HepG2 (cell line): ENCODE measurements around the gene MNT. TPM values are rescaled to one million over a fixed set of nuclear protein-coding genes. Genes with fewer than 3 reads are reported as not detected.
A peak's percentile ranks its signal among the peaks of the same experiment; 100 is the strongest.

Experiments used
- MLX ChIP-seq: IDR thresholded peaks from 2 replicates; pipeline ENCODE4 v1.6.1; 2016
- MXI1 ChIP-seq: IDR thresholded peaks from 3 replicates; pipeline ENCODE4 v1.6.1; 2012; ENCODE audit warnings: low read depth, low read length, inconsistent platforms, borderline replicate concordance
- SP1 ChIP-seq, 2 experiments: fragments of 450-650 bp in 1 of 2; sonication (generic) in 1 of 2; formaldehyde crosslinking in 1 of 2; IDR thresholded peaks; 2 replicates each; pipeline versions ENCODE4 v1.4.0 to v1.6.1; 2016 to 2020; ENCODE audit warnings: missing genetic modification reagents in 1 of 2
- STAT5B ChIP-seq: sonication (generic); formaldehyde crosslinking; IDR thresholded peaks from 2 replicates; pipeline ENCODE4 v1.4.0; 2020; ENCODE audit warnings: missing genetic modification reagents
- TAF15 ChIP-seq: fragments of 200-400 bp; formaldehyde crosslinking; IDR thresholded peaks from one replicate; pipeline ENCODE4 v1.6.1; 2018; ENCODE audit warnings: mild to moderate bottlenecking, low read depth, low read length; ENCODE audit not compliant: poor library complexity, severe bottlenecking
- TCF7L2 ChIP-seq: IDR thresholded peaks from 2 replicates; pipeline ENCODE4 v1.6.1; 2011; ENCODE audit warnings: mild to moderate bottlenecking, low read depth, low read length, moderate library complexity
- ZBTB21 ChIP-seq: sonication (generic); formaldehyde crosslinking; IDR thresholded peaks from 2 replicates; pipeline ENCODE4 v1.4.0; 2020; ENCODE audit warnings: missing genetic modification reagents
- ZGPAT ChIP-seq: IDR thresholded peaks from 2 replicates; pipeline ENCODE4 v1.6.1; 2016; ENCODE audit warnings: mild to moderate bottlenecking
- ZKSCAN1 ChIP-seq: fragments of 150-350 bp; IDR thresholded peaks from 2 replicates; pipeline ENCODE4 v1.6.1; 2014; ENCODE audit warnings: low read length
- ZNF136 ChIP-seq: sonication (generic); formaldehyde crosslinking; IDR thresholded peaks from 2 replicates; pipeline ENCODE4 v1.8.1; 2022; ENCODE audit warnings: low read depth, mild to moderate bottlenecking, moderate library complexity, missing genetic modification reagents
- ZNF143 ChIP-seq: sonication (generic); formaldehyde crosslinking; IDR thresholded peaks from 2 replicates; pipeline ENCODE4 v1.4.0; 2020; ENCODE audit warnings: missing genetic modification reagents
- ZNF326 ChIP-seq: sonication (generic); formaldehyde crosslinking; IDR thresholded peaks from 2 replicates; pipeline ENCODE4 v1.4.0; 2020; ENCODE audit warnings: missing genetic modification reagents, borderline replicate concordance
- ZNF557 ChIP-seq: sonication (generic); formaldehyde crosslinking; IDR thresholded peaks from 2 replicates; pipeline ENCODE4 v1.4.0; 2020; ENCODE audit warnings: missing genetic modification reagents
- ZNF574 ChIP-seq: sonication (generic); formaldehyde crosslinking; IDR thresholded peaks from 2 replicates; pipeline ENCODE4 v1.4.0; 2020; ENCODE audit warnings: missing genetic modification reagents
- ZNF580 ChIP-seq: IDR thresholded peaks from 2 replicates; pipeline ENCODE4 v1.6.1; 2016; ENCODE audit warnings: low read depth, borderline replicate concordance
- polyA plus RNA-seq, 8 experiments: library from polyadenylated mRNA; depleted of rRNA in 3 of 8; stranded (reverse) in 7 of 8; unstranded in 1 of 8; fragments of >200 nt; fragmentation: Illumina TruSeq in 4 of 8; extraction: Trizol in 4 of 8; gene quantifications; 2 replicates each; pipeline versions ENCODE4 v1.2.1 to v1.2.3, GENCODE V29; 2011 to 2016; ENCODE audit warnings: low read depth in 4 of 8, missing spikeins in 1 of 8, mixed read lengths in 1 of 8; ENCODE audit not compliant: insufficient read depth in 1 of 8
- total RNA-seq, 5 experiments: library from RNA; depleted of rRNA; stranded (reverse); fragments of >200 nt; fragmentation: Illumina TruSeq; extraction: Trizol; gene quantifications; 2 replicates each; pipeline ENCODE4 v1.2.3, GENCODE V29; 2016; ENCODE audit warnings: low read depth in 1 of 5
- TF ChIP-seq, protein P1 (sequence below): sonication (generic); formaldehyde crosslinking; conservative IDR thresholded peaks from 2 replicates; pipeline ENCODE4 v1.4.0; 2020; ENCODE audit warnings: missing genetic modification reagents
- TF ChIP-seq, protein P2 (sequence below): sonication (generic); formaldehyde crosslinking; IDR thresholded peaks from 2 replicates; pipeline ENCODE4 v1.4.0; 2020; ENCODE audit warnings: low read depth, missing genetic modification reagents

Gene MNT
- total and polyA plus RNA-seq, 2 of the 13 experiments (the other 11 are each of a cell fraction or from before 2014, with no cell fraction given) = 2.1 to 3.5 TPM

DNA sequence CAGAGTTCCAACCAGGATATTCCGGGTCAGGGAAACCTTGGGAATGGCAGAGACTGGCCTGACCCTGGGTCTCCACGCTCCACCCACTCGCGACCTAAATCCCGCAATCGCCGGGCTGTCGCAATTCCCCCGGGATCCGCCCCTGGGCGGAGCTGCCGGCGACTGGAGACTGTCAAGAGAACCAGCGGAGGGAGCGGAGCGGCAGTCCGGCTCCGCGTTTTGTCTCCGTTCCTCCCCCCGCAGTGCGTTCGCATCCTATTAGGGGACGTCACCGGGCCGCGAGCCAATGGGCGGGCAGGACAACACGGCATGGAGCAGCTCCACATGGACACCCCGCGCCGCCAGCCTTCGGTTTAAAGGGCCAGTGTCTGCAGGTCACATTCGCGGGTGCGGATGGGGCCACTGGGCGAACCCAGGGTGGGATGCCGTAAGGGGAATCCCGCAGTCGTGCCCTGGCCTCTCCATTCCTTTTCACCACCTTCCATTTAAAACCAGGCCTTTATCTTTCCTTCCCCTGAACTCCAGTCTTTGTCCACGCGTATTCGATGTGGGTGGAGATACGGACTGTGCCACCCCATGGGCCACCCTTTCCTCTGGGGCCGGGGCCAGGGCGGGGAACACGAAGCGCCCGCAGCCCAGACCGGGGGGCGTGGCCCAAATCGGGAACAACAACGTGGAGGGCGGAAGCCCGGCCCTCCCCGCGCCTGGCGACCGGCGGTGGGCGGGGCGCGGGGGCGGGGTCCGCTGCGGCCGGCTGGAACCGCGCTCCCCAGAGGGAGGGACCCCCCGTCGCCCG is 764 bp upstream of the MNT start (continued):
- TF ChIP-seq, protein P1, sequence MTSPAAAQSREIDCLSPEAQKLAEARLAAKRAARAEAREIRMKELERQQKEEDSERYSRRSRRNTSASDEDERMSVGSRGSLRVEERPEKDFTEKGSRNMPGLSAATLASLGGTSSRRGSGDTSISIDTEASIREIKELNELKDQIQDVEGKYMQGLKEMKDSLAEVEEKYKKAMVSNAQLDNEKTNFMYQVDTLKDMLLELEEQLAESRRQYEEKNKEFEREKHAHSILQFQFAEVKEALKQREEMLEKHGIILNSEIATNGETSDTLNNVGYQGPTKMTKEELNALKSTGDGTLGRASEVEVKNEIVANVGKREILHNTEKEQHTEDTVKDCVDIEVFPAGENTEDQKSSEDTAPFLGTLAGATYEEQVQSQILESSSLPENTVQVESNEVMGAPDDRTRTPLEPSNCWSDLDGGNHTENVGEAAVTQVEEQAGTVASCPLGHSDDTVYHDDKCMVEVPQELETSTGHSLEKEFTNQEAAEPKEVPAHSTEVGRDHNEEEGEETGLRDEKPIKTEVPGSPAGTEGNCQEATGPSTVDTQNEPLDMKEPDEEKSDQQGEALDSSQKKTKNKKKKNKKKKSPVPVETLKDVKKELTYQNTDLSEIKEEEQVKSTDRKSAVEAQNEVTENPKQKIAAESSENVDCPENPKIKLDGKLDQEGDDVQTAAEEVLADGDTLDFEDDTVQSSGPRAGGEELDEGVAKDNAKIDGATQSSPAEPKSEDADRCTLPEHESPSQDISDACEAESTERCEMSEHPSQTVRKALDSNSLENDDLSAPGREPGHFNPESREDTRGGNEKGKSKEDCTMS (CRISPR knock-in tag) = no peak
- TF ChIP-seq ZKSCAN1 (no peak), SP1 (IDR thresholded peaks at IDR 0.05) (no peak), SP1 (CRISPR knock-in tag; IDR thresholded peaks at IDR 0.05) (peak; percentile 84), TCF7L2 (no peak), STAT5B (CRISPR knock-in tag) (no peak), TAF15 (no peak), MXI1 (peak; percentile 91; the same call in 2 of the 3 replicates), ZNF557 (no peak), ZNF136 (CRISPR knock-in tag) (0 out of 2 replicates have a peak, but pooled peaks have one; percentile 20), ZNF580 (peak; percentile 56; the same call in 1 of the 2 replicates), ZNF143 (CRISPR knock-in tag) (0 out of 2 replicates have a peak, but pooled peaks have one; percentile 43), ZNF574 (CRISPR knock-in tag) (peak; percentile 38; the same call in 1 of the 2 replicates), ZGPAT (peak; percentile 34), MLX (no peak), ZNF326 (no peak), ZBTB21 (CRISPR knock-in tag) (no peak)
- TF ChIP-seq, protein P2, sequence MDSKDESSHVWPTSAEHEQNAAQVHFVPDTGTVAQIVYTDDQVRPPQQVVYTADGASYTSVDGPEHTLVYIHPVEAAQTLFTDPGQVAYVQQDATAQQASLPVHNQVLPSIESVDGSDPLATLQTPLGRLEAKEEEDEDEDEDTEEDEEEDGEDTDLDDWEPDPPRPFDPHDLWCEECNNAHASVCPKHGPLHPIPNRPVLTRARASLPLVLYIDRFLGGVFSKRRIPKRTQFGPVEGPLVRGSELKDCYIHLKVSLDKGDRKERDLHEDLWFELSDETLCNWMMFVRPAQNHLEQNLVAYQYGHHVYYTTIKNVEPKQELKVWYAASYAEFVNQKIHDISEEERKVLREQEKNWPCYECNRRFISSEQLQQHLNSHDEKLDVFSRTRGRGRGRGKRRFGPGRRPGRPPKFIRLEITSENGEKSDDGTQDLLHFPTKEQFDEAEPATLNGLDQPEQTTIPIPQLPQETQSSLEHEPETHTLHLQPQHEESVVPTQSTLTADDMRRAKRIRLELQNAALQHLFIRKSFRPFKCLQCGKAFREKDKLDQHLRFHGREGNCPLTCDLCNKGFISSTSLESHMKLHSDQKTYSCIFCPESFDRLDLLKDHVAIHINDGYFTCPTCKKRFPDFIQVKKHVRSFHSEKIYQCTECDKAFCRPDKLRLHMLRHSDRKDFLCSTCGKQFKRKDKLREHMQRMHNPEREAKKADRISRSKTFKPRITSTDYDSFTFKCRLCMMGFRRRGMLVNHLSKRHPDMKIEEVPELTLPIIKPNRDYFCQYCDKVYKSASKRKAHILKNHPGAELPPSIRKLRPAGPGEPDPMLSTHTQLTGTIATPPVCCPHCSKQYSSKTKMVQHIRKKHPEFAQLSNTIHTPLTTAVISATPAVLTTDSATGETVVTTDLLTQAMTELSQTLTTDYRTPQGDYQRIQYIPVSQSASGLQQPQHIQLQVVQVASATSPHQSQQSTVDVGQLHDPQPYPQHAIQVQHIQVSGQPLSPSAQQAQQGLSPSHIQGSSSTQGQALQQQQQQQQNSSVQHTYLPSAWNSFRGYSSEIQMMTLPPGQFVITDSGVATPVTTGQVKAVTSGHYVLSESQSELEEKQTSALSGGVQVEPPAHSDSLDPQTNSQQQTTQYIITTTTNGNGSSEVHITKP (CRISPR knock-in tag) = peak; percentile 90
